ENCODE measurements around the gene AGPAT3. TPM values are rescaled to one million over a fixed set of nuclear protein-coding genes. Genes with fewer than 3 reads are reported as not detected.

Gene AGPAT3
- total RNA-seq, 1 donor from 2014 or later = 45.4 TPM

DNA sequence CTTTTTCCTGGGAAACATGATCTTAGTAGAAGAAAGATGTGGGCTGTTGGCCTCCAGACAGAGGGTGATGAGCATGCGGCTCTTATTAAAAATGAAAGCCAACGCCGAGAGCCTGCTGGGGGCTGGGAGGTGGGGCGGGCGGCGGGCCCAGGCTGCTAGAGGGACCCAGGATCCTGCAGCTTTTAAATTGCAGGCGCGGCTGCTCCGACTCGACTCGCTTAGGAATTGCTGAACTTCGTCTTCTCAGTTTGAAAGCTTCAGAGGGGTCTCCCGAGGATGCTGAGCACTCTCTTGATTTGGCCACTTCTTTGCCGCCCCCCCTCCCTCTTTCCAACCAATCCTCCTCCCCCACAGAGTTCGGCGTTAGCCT lies 1.2 kb downstream of the AGPAT3 start:
- peak; percentile 18 for DNase-seq (ENCODE audit: low spot score)
- TF ChIP-seq, protein P1, sequence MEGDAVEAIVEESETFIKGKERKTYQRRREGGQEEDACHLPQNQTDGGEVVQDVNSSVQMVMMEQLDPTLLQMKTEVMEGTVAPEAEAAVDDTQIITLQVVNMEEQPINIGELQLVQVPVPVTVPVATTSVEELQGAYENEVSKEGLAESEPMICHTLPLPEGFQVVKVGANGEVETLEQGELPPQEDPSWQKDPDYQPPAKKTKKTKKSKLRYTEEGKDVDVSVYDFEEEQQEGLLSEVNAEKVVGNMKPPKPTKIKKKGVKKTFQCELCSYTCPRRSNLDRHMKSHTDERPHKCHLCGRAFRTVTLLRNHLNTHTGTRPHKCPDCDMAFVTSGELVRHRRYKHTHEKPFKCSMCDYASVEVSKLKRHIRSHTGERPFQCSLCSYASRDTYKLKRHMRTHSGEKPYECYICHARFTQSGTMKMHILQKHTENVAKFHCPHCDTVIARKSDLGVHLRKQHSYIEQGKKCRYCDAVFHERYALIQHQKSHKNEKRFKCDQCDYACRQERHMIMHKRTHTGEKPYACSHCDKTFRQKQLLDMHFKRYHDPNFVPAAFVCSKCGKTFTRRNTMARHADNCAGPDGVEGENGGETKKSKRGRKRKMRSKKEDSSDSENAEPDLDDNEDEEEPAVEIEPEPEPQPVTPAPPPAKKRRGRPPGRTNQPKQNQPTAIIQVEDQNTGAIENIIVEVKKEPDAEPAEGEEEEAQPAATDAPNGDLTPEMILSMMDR (IDR thresholded peaks at IDR 0.05) = peak; percentile 5
- Mint-ChIP-seq H3K27me3 (ENCODE audit: low read depth) (no peaks in the 10 kb centered on the region), H3K27ac (ENCODE audit: unreplicated experiment) (peak overlapping the region; percentile 85), H3K4me3 (ENCODE audit: unreplicated experiment) (peak overlapping the region; percentile 72), H3K36me3 (ENCODE audit: low read depth) (peaks cover 2% of the 10 kb centered on the region), H3K4me1 (ENCODE audit: low read depth) (peaks cover 16% of the 10 kb centered on the region), H3K9me3 (ENCODE audit: low read depth) (no peaks in the 10 kb centered on the region)

DNA sequence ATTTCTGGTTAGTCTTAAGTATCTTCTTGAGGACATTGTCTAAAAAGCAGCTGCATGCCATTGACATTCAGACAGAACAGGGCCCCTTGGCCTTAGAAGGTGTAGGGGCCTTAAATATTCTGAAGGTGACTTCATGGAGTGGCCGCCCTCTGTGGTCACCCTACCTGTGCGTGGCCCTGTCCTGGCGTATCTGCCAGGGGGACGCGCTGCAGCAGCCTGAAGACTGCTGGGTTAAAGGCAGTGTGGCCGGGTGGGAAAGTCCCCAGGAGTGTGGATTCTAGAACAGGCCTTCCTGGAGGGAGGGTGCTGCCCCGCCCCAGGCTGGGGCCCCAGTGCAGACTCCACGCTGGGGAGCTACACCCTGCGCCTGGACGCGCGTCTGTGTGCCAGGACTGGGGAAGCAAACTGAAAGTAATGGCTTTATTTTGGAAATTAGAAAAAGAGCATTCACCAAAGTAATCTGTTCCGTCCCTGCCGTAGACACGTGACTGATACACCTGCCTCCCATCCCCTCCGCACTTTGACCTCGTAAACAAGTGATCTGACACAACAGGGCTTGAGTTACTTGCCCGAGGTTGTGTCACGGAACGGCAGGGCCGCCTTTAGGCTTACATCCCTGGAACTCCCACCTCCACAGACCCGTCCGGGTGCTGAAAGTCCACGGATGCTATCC lies 1.8 kb downstream of the AGPAT3 start:
- peak; percentile 59 for DNase-seq (ENCODE audit: low spot score)
- Mint-ChIP-seq H3K36me3 (ENCODE audit: low read depth) (peaks cover 2% of the 10 kb centered on the region), H3K4me3 (ENCODE audit: unreplicated experiment) (peak overlapping the region; percentile 72), H3K9me3 (ENCODE audit: low read depth) (no peaks in the 10 kb centered on the region), H3K4me1 (ENCODE audit: low read depth) (peaks cover 16% of the 10 kb centered on the region), H3K27me3 (ENCODE audit: low read depth) (no peaks in the 10 kb centered on the region), H3K27ac (ENCODE audit: unreplicated experiment) (peak overlapping the region; percentile 85)
- TF ChIP-seq, protein P1 (IDR thresholded peaks at IDR 0.05) = no peak

DNA sequence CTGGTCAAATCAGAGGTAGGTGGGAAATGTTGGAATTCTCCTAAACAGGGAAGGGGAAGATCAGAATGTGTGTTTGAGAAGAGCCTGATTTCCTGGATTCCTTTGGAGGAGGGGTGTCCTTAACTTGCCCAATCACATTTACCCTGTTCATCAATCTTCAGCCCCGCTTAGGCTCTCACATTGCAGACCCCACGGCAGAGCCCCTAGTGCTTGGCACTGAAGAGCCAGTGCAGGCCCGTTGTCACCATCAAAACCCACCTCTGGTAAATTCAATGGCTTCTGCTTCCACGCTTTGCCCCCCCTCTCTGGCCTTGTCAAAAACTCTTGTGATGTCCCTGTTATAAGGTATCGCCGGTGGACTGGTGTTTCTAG lies 2.3 kb downstream of the AGPAT3 start:
- Mint-ChIP-seq H3K4me3 (ENCODE audit: unreplicated experiment) (no peak overlapping the region), H3K36me3 (ENCODE audit: low read depth) (peaks cover 2% of the 10 kb centered on the region), H3K27ac (ENCODE audit: unreplicated experiment) (no peak overlapping the region), H3K27me3 (ENCODE audit: low read depth) (no peaks in the 10 kb centered on the region), H3K4me1 (ENCODE audit: low read depth) (peaks cover 16% of the 10 kb centered on the region), H3K9me3 (ENCODE audit: low read depth) (no peaks in the 10 kb centered on the region)
- TF ChIP-seq, protein P1 (IDR thresholded peaks at IDR 0.05) = no peak
- DNase-seq (ENCODE audit: low spot score) = peak; percentile 28

DNA sequence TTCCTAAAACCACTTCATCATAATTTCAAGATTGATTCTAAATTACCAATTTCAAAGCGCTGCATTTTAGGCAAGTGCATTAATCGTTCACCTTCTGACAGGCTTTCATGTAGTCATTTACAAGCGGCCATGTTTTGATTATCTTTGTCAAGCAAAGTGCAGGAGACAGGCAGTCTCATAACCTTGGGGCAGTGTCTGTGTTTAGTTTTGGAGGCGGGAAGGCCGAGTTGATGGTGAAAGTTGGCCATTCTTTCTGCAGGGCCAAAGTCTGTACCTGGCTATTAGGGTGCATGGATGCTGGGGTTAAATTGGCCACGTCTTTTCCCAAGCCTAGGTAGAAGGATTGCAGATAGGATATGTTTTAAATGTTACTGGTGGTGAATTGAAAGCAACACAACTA lies 2.9 kb downstream of the AGPAT3 start:
- no peaks in the 10 kb centered on the region for H3K9me3 Mint-ChIP-seq (ENCODE audit: low read depth)
- H3K27ac Mint-ChIP-seq (ENCODE audit: unreplicated experiment) = no peak overlapping the region
- H3K36me3 Mint-ChIP-seq (ENCODE audit: low read depth) = peaks cover 3% of the 10 kb centered on the region
- TF ChIP-seq, protein P1 (IDR thresholded peaks at IDR 0.05) = no peak
- peak; percentile 4 for DNase-seq (ENCODE audit: low spot score)
- H3K4me3 Mint-ChIP-seq (ENCODE audit: unreplicated experiment) = no peak overlapping the region
- H3K4me1 Mint-ChIP-seq (ENCODE audit: low read depth) = peaks cover 16% of the 10 kb centered on the region
- H3K27me3 Mint-ChIP-seq (ENCODE audit: low read depth) = no peaks in the 10 kb centered on the region

DNA sequence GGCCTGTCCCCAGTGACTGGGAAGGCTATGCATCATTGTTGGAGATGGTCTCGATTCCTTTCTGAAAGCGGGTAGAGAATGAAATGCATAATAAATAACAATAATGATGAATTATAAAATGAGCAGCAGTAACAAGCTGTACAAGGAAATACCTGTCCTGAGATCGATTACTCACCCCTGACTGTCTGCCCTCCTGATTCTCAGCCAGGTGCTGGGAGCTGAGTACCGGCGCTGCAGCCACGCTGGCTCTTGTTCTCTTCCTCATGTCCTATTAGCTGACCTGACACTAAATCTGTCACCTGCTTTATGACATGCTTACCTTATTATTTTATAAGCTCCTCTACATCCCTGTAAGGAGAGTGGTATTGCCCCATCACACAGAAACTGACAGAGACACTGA lies 3.4 kb downstream of the AGPAT3 start:
- no peaks in the 10 kb centered on the region for H3K27me3 Mint-ChIP-seq (ENCODE audit: low read depth)
- H3K36me3 Mint-ChIP-seq (ENCODE audit: low read depth) = peaks cover 3% of the 10 kb centered on the region
- no peak overlapping the region for H3K4me3 Mint-ChIP-seq (ENCODE audit: unreplicated experiment)
- H3K4me1 Mint-ChIP-seq (ENCODE audit: low read depth) = peaks cover 16% of the 10 kb centered on the region
- H3K27ac Mint-ChIP-seq (ENCODE audit: unreplicated experiment) = no peak overlapping the region
- H3K9me3 Mint-ChIP-seq (ENCODE audit: low read depth) = no peaks in the 10 kb centered on the region
- TF ChIP-seq, protein P1 (IDR thresholded peaks at IDR 0.05) = no peak
- peak; percentile 14 for DNase-seq (ENCODE audit: low spot score)
